ENCODE data around the gene TGFBRAP1. TPM values are rescaled to one million over a fixed set of nuclear protein-coding genes. Genes with fewer than 3 reads are reported as not detected.

TGFBRAP1 gene, protein sequence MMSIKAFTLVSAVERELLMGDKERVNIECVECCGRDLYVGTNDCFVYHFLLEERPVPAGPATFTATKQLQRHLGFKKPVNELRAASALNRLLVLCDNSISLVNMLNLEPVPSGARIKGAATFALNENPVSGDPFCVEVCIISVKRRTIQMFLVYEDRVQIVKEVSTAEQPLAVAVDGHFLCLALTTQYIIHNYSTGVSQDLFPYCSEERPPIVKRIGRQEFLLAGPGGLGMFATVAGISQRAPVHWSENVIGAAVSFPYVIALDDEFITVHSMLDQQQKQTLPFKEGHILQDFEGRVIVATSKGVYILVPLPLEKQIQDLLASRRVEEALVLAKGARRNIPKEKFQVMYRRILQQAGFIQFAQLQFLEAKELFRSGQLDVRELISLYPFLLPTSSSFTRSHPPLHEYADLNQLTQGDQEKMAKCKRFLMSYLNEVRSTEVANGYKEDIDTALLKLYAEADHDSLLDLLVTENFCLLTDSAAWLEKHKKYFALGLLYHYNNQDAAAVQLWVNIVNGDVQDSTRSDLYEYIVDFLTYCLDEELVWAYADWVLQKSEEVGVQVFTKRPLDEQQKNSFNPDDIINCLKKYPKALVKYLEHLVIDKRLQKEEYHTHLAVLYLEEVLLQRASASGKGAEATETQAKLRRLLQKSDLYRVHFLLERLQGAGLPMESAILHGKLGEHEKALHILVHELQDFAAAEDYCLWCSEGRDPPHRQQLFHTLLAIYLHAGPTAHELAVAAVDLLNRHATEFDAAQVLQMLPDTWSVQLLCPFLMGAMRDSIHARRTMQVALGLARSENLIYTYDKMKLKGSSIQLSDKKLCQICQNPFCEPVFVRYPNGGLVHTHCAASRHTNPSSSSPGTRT
- total RNA-seq, result 14.9 and 16.8 TPM in 2 replicates

DNA sequence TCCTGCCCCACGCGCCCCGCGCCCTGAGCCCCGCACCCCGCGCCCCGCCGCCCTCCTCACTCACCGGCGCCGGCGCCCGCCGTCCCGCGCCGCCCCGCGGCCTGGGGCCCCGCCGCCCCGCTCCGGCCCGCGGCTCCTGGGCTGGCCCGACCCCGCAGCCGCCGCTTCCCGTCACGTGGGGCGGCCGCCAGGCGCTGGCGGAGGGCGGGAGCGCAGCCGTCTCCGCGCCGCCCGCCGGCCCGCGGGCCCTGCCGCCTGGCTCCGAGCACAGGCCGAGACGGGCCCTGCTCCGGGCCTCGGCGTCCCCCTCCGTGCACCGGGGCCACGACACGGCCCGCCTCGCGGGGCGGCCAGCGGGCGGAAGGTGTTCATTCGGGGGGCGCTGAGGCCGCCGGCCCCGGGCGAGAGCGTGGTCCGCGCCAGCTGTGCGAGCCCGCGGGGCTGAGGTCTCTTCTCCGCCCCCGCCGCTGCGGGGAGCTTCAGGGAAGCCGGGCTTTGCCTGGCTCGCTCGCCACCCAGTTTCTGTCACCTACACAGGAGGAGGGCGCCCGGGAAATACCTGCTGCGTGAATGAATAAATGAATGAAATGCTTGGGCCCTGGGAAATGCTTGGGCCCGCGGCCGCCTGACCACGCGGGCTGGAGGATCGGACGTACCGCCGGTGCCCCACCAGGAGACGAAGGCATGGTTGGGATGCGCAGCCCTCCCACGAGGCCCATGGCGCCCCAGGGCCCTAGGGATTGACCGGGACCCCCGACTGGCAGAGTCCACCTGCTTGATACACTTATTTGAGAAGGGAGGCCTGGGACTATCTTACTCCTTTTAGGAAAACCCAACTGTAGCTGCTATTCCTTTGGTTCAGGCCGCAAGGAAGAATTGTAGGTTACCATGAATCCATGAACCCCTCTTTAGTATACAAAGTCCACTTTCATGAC, at the start of gene TGFBRAP1:
TGFBRAP1 (minus strand) TSS at position 175 of the 935 bp plus-strand sequence. CDS start 21,434 bp downstream, outside the sequence.

DNA sequence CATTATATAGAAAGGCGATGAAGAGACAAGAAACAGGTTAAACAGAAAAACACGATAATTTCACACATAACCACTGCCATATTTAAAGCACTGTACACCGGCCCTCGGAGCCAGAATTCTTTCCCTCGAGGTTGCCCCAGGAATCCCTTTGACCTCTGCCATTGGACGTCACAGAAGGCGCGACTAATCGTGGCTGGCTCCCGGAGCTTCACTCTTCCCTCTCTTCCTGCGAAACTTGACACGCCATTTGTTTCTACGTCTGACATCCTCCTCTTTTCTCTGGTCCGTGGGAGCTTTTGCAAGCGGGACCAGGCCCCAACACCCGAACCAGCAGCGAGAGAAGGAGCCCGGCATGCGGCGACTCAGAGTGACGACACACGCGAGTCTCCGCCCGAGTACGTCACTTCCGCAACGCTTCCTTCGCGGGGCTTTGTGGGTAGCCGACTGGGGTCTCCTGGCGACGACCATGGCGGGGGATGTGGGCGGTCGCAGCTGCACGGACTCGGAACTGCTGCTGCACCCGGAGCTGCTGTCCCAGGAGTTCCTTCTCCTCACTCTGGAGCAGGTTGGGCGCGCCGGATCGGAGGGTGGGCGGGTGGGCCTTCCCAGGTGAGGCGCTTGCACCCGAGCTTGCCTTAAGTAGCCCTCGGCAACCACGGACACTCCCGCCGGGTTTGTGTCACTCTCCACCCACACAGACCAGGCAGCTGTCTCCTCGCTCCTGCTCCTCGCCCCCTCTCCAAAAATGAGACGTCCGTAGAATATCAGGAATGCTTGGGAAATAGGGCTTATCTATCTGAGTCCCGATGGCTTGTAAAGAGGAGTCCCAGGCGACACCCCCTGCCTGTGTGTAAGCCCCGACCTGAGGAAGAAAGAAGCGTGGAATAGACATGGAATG, 7.8 kb upstream of the TGFBRAP1 start, which contains the start of gene C2orf49:
C2orf49 (plus strand) TSS at position 419 of the 898 bp plus-strand sequence; CDS start at position 467, 48 bp downstream.

DNA sequence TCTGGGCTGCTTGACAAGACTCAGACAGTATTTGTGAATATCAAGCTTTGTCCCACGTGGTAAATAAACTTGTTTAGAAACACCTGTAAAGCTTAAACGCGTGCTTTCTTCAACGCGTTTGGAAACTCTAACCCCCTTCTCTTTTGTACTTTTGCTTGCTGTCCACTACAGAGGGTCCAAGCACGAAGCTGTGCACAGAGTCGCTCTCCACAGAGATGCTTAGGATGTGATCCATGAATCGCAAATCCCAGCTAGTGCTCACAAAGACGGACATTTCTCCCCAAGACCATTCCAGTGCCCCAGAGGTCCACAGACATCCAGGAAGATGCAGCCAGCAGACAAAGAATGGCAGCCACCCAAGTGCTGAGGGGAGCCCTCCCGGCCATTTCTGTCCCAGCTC, 88.1 kb downstream of the TGFBRAP1 start, which contains the start of gene GPR45:
GPR45 (plus strand) TSS at position 301 of the 400 bp plus-strand sequence. CDS start 116 bp downstream, outside the sequence.

Other genes with a start within 250 kb of the TGFBRAP1 start
- not detected in 2 replicates for gene GPR45, start 88.0 kb downstream of the TGFBRAP1 start, total RNA-seq
- 16.1 and 21.1 TPM in 2 replicates for gene C2orf49, start 7.8 kb upstream of the TGFBRAP1 start, total RNA-seq
- gene FHL2, start 69.3 kb upstream of the TGFBRAP1 start, total RNA-seq, result 73.0 and 126 TPM in 2 replicates

Data from aortic smooth muscle cell (primary cell).